ENCODE results near the gene ZMYND12.
"Not testable (repeated sequence)": the region's sequence is repeated elsewhere in the genome, so short reads cannot be mapped to it uniquely, and the experiment has no call there.

The ZMYND12 gene

DNA sequence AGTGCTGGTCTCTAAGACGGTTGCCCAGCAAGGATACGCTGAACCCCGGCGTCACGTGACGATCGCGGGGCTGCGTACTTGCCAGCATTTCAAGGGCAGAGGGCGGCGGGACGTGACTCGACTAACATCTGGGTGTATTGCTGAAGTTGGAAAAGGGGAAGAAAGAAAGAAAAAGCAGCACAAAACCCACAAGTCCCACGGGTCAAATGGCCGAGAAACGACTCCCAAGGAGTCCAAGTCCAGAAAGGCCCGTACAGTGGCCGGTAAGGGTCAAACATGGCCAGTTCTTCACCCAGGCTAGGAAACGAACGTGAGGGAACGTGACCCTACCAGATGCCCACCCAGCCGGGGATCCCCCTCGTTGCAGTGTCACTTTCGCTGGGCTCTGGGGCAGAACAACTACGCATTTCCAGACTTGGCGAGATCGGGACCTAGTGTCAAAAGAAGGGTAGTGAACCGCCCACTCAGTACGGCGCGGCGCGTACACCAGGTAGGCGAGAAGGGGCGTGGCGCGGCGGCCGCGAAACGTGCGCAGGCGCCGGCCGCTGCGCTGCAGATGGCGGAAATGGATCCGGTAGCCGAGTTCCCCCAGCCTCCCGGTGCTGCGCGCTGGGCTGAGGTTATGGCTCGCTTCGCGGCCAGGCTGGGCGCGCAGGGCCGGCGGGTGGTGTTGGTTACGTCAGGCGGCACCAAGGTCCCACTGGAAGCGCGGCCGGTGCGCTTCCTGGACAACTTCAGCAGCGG, at the start of gene ZMYND12, which contains the start of gene PPCS:
TSS of gene ZMYND12 (minus strand) at position 13 of the 744 bp plus-strand sequence. CDS start 25 bp downstream, outside the sequence.
TSS of gene PPCS (plus strand) at position 534 of the 744 bp plus-strand sequence. CDS start at position 557, 23 bp downstream.
- peak; percentile 80 for DNase-seq (ENCODE audit: low read depth)

DNA sequence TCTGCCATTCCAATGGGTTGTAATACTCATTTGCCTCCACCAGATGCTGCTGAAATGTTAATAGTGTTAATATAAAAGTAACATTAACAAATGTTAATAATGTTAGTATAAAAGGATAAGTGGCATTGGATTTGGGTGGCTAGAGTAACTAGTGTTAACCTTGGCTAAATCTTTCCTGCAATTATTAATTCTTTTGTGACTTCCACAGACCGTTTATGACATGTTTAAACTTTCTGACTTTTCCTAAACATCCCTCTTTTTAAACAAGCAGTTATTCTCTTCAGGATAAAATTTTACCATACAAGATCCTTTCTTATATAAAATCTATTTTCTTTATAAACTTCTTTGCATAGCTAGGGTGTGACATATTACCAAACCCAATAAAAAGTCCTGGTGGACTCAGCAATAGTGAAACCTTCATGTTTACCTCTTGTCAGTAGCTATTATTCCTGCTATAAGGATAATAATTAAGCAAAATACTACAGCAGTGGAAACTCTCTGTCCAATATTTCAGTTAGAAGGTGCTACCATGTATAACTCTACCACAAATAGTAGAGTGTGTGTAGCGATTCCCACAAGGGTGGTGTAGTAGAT, 48.8 kb upstream of the ZMYND12 start:
- no peak for DNase-seq (ENCODE audit: low read depth)

GRCh38 chr1:42502031-42502430, 46.2 kb upstream of the ZMYND12 start:
- DNase-seq (ENCODE audit: low read depth), result not testable (repeated sequence)

DNA sequence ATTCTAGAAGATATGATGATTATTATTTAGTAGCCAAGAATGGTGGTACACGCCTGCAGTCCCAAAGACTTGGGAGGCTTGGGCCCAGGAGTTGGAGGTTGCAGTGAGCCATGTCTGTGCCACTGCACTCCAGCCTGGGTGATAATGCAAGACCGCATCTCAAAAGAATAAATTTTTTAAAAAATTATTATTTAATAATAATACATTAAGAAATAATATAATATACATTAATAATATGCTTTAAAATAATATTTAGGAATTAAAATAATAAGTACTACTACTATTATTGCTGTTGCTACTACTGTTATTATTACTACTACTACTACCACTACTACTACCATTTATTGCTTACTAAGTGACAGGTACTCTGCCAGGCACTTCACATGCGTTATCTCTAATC, 34.4 kb upstream of the ZMYND12 start:
- no peak for DNase-seq (ENCODE audit: low read depth)

GRCh38 chr1:42484382-42484781, 28.6 kb upstream of the ZMYND12 start:
- DNase-seq (ENCODE audit: low read depth), result no peak

DNA sequence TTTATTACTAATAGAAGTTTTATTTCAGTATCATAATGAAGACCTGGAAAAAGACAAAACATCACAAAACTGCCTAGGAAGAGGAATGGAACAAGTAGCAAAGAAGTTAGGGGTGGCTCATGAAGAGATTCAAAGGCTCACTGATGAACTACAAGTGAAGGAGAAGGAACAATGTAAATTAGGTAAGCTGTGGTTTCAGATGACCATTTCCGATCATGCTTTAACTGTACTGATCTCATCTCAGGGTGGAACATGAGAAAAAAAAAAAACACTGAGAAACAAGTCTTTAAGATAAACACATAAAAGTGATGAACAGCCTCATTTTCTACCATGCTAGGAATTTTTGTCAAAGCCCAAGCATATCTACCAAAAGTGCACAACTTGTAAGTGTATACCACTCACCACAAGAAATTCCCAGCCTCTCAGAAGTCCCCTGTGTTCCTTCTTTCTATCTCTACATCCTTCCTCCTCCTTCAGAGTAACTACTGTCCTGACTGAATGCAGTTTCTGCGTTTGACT, 26.9 kb upstream of the ZMYND12 start:
- no peak for DNase-seq (ENCODE audit: low read depth)

DNA sequence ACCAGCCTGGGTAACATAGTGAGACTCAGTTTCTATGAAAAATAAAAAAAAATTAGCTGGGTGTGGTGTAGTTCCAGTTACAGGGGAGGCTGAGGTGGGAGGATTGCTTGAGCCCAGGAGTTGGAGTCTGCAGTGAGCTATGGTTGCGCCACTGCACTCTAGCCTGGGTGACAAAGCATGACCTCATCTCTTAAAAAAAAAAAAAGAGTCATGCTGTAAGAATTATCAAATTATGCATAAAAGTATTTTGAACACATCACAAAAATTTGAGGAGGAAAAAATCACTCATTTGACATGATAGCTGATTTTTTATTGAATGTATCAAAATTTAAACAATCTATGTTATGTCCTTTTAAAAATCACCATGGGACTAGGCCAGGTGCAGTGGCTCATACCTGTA, 25.1 kb upstream of the ZMYND12 start:
- no peak for DNase-seq (ENCODE audit: low read depth)

- DNase-seq (ENCODE audit: low read depth), result no peak
Measured at GRCh38 chr1:42479621-42480020, 23.8 kb upstream of the ZMYND12 start.

DNA sequence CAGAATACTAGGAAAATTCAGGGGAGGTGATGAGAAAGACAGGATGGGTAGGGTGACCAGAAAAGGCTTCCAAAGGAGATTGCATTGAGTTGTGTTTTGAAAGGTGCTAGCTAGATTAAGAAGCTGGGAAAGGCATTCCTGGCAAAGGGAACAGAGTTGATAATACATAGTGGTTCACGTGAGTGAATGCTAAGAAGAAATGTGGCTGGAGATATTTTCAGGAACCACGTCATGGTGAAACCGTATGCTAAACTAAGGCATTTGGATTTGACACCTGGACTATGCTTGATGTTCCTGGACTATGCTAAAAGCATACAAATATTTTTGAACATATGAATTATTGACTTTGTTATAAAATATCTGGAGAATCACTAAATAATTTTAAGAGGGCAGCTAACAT, 22.0 kb upstream of the ZMYND12 start:
- DNase-seq (ENCODE audit: low read depth), result no peak

DNA sequence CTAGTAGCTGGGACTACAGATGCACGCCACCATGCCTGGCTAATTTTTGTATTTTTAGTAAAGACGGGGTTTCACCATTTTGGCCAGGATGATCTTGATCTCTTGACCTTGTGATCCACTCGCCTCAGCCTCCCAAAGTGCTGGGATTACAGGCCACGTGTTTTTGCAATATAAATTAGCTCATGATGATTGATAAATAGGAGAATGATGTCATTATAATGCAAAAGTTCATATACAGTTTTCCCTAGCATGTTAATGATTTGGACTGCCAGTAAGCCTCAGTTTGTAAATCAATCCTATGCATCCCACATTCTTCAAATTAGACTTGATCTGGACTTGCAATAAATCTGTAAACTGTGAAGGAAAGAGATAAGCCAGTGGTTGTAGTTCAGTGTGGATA, 21.5 kb upstream of the ZMYND12 start:
- DNase-seq (ENCODE audit: low read depth), result not testable (repeated sequence)

GRCh38 chr1:42476605-42477004, 20.8 kb upstream of the ZMYND12 start:
- DNase-seq (ENCODE audit: low read depth), result no peak

DNA sequence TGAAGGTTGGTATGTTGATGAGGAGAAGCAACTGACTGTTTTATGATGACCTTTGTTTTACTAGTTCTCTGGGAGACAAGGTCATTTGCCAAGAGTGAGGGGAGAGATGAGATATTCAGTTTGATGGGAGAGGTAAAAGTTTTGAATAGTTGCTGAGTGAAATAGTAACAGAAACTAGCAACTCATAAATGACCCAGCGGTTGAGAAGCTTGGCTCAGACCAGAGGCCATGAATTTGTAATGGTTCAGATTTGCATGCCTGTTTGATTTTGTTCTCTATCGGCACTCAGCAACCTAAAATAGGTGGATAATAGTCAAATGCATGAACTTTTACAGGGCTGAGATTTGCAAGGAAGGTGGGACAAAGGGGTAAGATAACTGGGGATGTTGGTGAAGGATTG, 13.9 kb upstream of the ZMYND12 start:
- DNase-seq (ENCODE audit: low read depth), result no peak

DNA sequence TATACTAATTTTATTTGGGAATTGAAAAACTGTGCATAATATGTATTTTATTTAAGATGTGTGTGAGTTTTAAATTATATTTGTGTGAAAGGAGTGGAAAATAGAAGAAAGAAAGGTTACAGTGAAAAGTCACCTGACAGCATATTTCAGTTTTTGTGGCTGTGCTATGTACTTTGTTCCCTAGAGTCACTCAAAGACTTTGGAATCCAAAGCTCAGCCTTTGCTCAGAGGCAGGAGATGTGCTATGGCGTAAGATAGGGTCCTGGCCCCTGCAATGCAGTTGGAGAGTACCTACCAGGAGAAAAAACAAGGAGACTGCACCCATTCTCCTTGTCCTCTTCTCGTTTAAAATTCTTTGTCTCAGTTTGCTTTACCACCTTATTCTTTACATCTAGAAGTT, 10.2 kb upstream of the ZMYND12 start:
- no peak for DNase-seq (ENCODE audit: low read depth)

DNA sequence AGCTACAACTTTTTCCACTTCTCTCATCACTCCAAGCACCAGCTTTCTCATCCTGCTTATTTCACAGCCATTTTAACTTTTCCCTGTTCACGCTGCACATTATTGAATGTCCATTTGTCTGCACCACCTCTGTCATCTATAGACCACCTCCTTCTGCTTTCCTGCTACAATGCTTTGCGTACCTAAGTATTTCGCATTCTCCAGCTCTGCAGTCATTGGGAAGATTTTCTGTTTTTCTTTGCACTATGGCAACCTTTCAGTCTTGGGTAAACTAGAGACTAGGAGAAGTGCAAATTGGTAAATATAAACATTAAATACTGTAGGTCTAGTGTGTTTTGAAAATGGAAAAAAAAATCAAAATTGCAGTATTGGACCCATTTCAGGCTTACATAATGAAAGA, 8.1 kb upstream of the ZMYND12 start:
- DNase-seq (ENCODE audit: low read depth), result no peak

DNA sequence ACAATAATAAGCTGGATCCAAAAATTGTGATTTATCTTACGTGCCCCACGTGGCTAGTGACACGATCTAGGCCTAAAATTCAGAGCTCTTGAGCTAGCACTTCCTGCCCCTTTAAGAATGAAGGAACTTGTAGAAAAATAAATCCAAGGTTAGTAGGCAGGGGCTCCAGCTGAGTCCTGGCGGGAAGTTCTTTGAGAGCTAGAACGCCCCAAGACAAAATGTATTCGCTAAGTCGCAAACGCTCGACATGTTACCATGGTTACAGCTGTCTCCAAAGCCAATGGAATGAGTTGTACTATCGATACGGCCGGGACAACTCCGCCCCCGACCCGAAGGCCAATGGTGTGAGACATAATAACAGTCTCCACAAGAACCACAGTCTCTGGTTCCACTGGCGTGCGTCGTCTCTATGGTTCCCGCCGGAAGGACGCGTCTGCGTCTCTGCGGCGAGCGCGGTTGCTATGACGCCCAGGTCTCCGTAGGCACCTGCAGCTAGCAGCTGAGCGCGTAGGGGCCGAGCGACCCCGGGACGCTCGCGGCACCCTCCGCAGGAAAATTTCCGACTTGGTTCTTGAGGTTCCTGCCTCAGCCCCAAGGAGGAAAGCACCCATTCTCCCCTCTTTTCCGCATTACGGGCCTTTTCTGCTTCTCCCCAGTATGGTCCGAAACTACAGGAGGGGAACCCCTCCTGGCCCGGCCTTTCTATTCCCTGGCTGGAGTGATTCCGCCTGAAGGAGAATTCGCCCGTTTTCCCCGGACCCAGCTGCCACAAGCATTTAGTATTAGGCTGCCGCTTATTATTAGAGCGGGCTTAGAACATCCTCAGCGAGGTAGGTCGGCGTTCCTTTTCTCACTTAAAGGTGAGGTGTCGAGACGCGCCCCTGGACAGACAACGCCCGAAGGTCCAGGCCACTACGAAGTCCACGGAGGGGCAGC, 7.3 kb upstream of the ZMYND12 start, which contains the start of gene CCDC30:
TSS of gene CCDC30 (plus strand) at position 459 of the 936 bp plus-strand sequence. CDS start 17,266 bp downstream, outside the sequence.
- DNase-seq (ENCODE audit: low read depth), result peak; percentile 87

- DNase-seq (ENCODE audit: low read depth), result no peak
Measured at GRCh38 chr1:42461196-42461595, 5.4 kb upstream of the ZMYND12 start.

GRCh38 chr1:42456754-42457089, 900 bp upstream of the ZMYND12 start:
- peak; percentile 20 for DNase-seq (ENCODE audit: low read depth)

DNA sequence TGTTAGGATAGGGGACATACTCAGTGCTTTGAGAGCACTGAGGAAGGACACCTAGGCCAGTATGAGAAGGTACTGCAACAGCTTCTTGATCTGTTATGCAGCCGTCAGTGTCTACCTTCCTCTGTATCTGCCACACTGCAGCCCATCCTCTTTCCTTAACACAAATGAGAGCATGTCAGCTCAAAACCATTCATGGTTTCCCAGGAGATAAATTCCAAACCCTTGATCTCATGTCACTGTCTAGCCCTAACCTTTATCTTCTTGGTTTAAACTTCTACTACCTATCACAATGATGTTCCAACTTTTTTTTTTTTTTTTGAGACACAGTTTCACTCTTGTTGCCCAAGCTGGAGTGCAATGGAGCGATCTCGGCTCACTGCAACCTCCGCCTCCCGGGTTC, 1.4 kb downstream of the ZMYND12 start:
- DNase-seq (ENCODE audit: low read depth), result no peak

DNA sequence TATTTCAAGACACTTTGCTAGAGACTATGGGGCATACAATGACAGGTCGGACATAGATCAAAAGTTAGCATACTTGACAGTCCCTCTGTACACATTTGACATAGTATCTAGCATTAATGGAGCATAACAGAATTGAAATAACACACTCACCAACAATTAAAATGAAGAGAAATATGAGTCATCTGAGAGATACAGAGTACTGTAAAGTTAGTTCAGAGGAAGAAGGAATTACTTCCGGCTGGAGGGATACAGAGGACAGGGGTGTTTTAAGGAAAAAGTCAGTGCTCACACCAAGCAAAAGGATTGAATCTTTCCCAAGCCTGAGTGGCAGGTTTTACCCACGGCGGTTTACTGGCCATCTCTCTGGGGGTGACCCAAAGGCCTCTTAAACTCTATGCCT, 2.4 kb downstream of the ZMYND12 start:
- DNase-seq (ENCODE audit: low read depth), result no peak

DNA sequence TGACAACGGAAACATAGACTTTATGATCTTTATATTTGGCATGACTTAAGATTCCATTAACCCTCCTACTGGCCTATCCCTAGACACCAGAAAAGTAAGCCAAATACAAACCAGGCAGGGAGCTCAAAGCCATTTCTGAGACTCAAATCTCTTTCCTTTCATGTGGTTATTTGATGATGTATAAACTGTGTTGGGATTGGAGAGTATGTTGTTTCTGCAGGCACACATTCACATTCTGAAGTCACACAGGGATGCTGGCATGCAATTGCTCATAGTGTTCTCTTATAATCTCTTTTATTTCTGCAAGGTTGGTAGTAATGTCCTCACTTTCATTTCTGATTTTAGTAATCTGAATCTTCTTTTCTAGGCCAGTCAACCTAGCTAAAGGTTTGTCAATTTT, 5.8 kb downstream of the ZMYND12 start:
- no peak for DNase-seq (ENCODE audit: low read depth)

GRCh38 chr1:42449256-42449655, 6.6 kb downstream of the ZMYND12 start:
- no peak for DNase-seq (ENCODE audit: low read depth)

DNA sequence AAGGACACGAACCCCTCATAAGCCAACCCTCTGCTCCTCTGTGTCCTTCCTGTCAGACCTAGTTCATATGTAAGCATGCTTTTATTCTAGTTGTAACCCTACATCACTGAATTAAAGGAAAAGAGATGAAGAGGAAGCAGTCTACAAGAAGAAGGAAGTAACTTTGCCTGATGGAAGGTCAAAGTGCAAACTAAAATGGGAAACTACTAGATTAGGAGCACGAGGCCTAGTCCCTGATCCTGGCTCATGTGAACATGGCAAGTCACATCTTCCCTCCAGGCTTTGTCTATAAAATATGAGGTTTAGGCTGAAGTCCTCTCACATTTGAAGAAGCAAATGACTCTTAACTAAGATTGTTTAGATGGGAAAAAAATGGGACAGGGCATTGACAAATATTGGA, 13.2 kb downstream of the ZMYND12 start:
- no peak for DNase-seq (ENCODE audit: low read depth)
